ENCODE measurements around the gene PIGH.

Gene PIGH

DNA sequence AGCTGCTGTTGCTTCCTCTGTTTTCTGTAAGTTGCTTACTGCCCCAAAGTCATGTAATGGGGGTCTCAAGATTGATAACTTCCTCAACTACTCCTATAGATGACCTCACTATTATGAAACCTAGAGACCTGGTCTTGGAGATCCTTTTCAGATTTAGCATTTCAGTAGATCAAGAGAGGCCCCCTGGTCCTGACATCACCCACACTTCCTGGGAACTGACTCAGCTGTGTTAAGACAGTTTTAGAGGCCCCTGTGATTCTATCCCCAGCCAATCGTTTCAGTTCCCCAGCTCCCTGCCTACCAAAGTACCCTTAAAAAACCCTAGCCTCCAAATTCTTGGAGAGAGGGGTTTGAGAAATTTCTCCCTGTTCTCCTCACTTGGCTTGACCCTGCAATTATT, 10.4 kb upstream of the PIGH start:
- Histone ChIP-seq H3K9ac (ENCODE audit: low read depth, low read length, poor library complexity, severe bottlenecking) (no peak overlapping the region), H3K4me3 (ENCODE audit: low read length, poor library complexity, severe bottlenecking) (no peak overlapping the region), H2AFZ (ENCODE audit: low read length) (no peak overlapping the region), H3K9me3 (ENCODE audit: insufficient read depth, low read depth, low read length) (no peaks in the 10 kb centered on the region), H3K27me3 (ENCODE audit: insufficient read depth, low read length, poor library complexity, severe bottlenecking) (no peaks in the 10 kb centered on the region), H3K36me3 (ENCODE audit: insufficient read depth, low read length) (no peaks in the 10 kb centered on the region), H3K79me2 (ENCODE audit: insufficient read depth, low read length) (no peaks in the 10 kb centered on the region), H3K4me1 (ENCODE audit: insufficient read depth, low read length, poor library complexity, severe bottlenecking) (no peaks in the 10 kb centered on the region), H3K9me2 (replicated peaks; ENCODE audit: low read depth, low read length) (no peaks in the 10 kb centered on the region), H3F3A (ENCODE audit: low read depth) (no peaks in the 10 kb centered on the region), H4K20me1 (ENCODE audit: insufficient read depth, low read length, poor library complexity, severe bottlenecking) (no peaks in the 10 kb centered on the region), H3K4me2 (ENCODE audit: low read depth, low read length, poor library complexity, severe bottlenecking) (no peak overlapping the region)
- TF ChIP-seq, protein P1, sequence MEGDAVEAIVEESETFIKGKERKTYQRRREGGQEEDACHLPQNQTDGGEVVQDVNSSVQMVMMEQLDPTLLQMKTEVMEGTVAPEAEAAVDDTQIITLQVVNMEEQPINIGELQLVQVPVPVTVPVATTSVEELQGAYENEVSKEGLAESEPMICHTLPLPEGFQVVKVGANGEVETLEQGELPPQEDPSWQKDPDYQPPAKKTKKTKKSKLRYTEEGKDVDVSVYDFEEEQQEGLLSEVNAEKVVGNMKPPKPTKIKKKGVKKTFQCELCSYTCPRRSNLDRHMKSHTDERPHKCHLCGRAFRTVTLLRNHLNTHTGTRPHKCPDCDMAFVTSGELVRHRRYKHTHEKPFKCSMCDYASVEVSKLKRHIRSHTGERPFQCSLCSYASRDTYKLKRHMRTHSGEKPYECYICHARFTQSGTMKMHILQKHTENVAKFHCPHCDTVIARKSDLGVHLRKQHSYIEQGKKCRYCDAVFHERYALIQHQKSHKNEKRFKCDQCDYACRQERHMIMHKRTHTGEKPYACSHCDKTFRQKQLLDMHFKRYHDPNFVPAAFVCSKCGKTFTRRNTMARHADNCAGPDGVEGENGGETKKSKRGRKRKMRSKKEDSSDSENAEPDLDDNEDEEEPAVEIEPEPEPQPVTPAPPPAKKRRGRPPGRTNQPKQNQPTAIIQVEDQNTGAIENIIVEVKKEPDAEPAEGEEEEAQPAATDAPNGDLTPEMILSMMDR (conservative IDR thresholded peaks at IDR 0.05; ENCODE audit: low read length) = no peak
- TF ChIP-seq EZH2phosphoT487 (IDR thresholded peaks at IDR 0.05; ENCODE audit: borderline replicate concordance) = no peak

DNA sequence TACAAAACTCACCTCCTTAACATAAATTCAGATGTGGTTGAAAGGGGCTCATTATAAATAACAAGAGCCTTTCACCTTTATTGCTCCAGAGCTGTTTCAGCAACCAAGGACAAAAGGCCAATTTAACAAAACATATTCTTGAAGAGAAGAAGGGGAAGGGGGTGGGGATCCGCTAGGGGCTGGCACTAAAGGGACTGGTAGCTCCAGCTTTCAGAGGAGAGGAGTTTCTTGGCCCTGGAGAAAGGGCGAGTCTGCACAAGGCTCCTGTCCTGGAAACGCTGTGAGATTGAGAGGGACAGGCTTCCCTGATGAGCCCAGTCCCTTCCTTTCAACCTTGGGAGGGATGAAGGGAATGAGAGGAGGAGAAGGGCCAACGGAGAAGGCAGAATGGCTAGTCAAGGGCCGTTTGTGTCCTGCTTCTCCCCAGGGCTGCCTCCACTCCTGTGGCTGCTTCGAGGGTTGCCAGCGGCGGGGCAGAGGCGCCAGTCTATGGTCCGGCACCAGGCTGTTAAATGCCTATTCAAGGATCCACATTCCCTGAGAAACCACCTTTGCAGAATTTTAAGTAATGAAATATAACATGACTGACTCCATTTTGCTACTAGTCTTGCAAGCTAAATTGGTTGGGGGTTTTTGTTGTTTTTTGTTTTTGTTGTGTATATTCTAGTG, 9.7 kb upstream of the PIGH start:
- Histone ChIP-seq H3K4me1 (ENCODE audit: insufficient read depth, low read length, poor library complexity, severe bottlenecking) (no peaks in the 10 kb centered on the region), H3K9ac (ENCODE audit: low read depth, low read length, poor library complexity, severe bottlenecking) (no peak overlapping the region), H3F3A (ENCODE audit: low read depth) (no peaks in the 10 kb centered on the region), H3K4me3 (ENCODE audit: low read length, poor library complexity, severe bottlenecking) (no peak overlapping the region), H4K20me1 (ENCODE audit: insufficient read depth, low read length, poor library complexity, severe bottlenecking) (no peaks in the 10 kb centered on the region), H2AFZ (ENCODE audit: low read length) (no peak overlapping the region), H3K27me3 (ENCODE audit: insufficient read depth, low read length, poor library complexity, severe bottlenecking) (peaks cover 4% of the 10 kb centered on the region), H3K79me2 (ENCODE audit: insufficient read depth, low read length) (no peaks in the 10 kb centered on the region), H3K9me2 (replicated peaks; ENCODE audit: low read depth, low read length) (no peaks in the 10 kb centered on the region), H3K36me3 (ENCODE audit: insufficient read depth, low read length) (no peaks in the 10 kb centered on the region), H3K9me3 (ENCODE audit: insufficient read depth, low read depth, low read length) (no peaks in the 10 kb centered on the region), H3K4me2 (ENCODE audit: low read depth, low read length, poor library complexity, severe bottlenecking) (no peak overlapping the region)
- no peak for TF ChIP-seq EZH2phosphoT487 (IDR thresholded peaks at IDR 0.05; ENCODE audit: borderline replicate concordance)
- TF ChIP-seq, protein P1 (conservative IDR thresholded peaks at IDR 0.05; ENCODE audit: low read length) = no peak

DNA sequence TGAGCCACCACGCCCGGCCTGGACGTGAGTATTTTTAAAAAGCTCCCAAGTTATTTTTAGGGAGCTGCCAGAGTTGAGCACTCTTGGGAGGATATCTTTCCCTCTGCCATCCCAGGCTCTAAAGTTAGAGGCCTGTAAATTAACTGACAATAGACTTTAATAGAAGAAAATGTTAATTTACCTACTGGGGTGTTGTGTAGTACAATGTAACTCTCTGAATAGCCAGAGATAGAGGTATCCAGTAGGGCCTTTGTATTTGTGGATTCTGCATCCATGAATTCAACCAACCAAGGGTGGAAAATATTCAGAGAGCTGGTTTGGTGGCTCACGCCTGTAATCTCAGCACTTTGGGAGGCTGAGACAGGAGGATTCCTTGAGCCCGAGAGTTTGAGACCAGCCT, 7.6 kb upstream of the PIGH start:
- Histone ChIP-seq H3K27me3 (ENCODE audit: insufficient read depth, low read length, poor library complexity, severe bottlenecking) (peaks cover 23% of the 10 kb centered on the region), H3K4me1 (ENCODE audit: insufficient read depth, low read length, poor library complexity, severe bottlenecking) (no peaks in the 10 kb centered on the region), H4K20me1 (ENCODE audit: insufficient read depth, low read length, poor library complexity, severe bottlenecking) (no peaks in the 10 kb centered on the region), H2AFZ (ENCODE audit: low read length) (no peak overlapping the region), H3K9ac (ENCODE audit: low read depth, low read length, poor library complexity, severe bottlenecking) (no peak overlapping the region), H3K9me3 (ENCODE audit: insufficient read depth, low read depth, low read length) (no peaks in the 10 kb centered on the region), H3K79me2 (ENCODE audit: insufficient read depth, low read length) (no peaks in the 10 kb centered on the region), H3K36me3 (ENCODE audit: insufficient read depth, low read length) (no peaks in the 10 kb centered on the region), H3K4me3 (ENCODE audit: low read length, poor library complexity, severe bottlenecking) (no peak overlapping the region), H3K9me2 (replicated peaks; ENCODE audit: low read depth, low read length) (no peaks in the 10 kb centered on the region), H3K4me2 (ENCODE audit: low read depth, low read length, poor library complexity, severe bottlenecking) (no peak overlapping the region), H3F3A (ENCODE audit: low read depth) (no peaks in the 10 kb centered on the region)
- TF ChIP-seq, protein P1 (conservative IDR thresholded peaks at IDR 0.05; ENCODE audit: low read length) = no peak
- no peak for TF ChIP-seq EZH2phosphoT487 (IDR thresholded peaks at IDR 0.05; ENCODE audit: borderline replicate concordance)
